Inferior parietal cortex (tissue), 1 donor: ENCODE data around the gene GLT1D1.

ENCODE experiments used
- DNase-seq: peaks from one replicate; pipeline ENCODE4 v3.0.0-alpha.2; 2016; ENCODE audit errors: extremely low spot score

The GLT1D1 gene

GRCh38 chr12:128856035-128856790 is 2.9 kb downstream of the GLT1D1 start:
- DNase-seq: no peak

- no peak for DNase-seq
Measured at GRCh38 chr12:128856791-128857078, 3.5 kb downstream of the GLT1D1 start.

- no peak for DNase-seq
Measured at GRCh38 chr12:128857133-128857763, 4.0 kb downstream of the GLT1D1 start.

GRCh38 chr12:128859311-128859710 is 6.0 kb downstream of the GLT1D1 start:
- no peak for DNase-seq

- DNase-seq: no peak
Measured at GRCh38 chr12:128861226-128862016, 8.1 kb downstream of the GLT1D1 start.

- no peak for DNase-seq
Measured at GRCh38 chr12:128863957-128864356, 10.7 kb downstream of the GLT1D1 start.

GRCh38 chr12:128864516-128865186 is 11.4 kb downstream of the GLT1D1 start:
- peak; percentile 20 for DNase-seq

GRCh38 chr12:128867466-128867865 is 14.2 kb downstream of the GLT1D1 start:
- DNase-seq: no peak

GRCh38 chr12:128871516-128871892 is 18.2 kb downstream of the GLT1D1 start:
- no peak for DNase-seq

- no peak for DNase-seq
Measured at GRCh38 chr12:128872303-128872702, 19.0 kb downstream of the GLT1D1 start.

GRCh38 chr12:128876559-128876958 is 23.3 kb downstream of the GLT1D1 start:
- DNase-seq: no peak

GRCh38 chr12:128879898-128880764 is 26.9 kb downstream of the GLT1D1 start:
- DNase-seq: no peak

- DNase-seq: no peak
Measured at GRCh38 chr12:128891856-128892255, 38.6 kb downstream of the GLT1D1 start.

GRCh38 chr12:128903236-128903635 is 50.0 kb downstream of the GLT1D1 start:
- DNase-seq: no peak

GRCh38 chr12:128905003-128905544 is 51.8 kb downstream of the GLT1D1 start:
- DNase-seq: no peak

- no peak for DNase-seq
Measured at GRCh38 chr12:128906485-128907137, 53.3 kb downstream of the GLT1D1 start.

GRCh38 chr12:128908254-128908653 is 55.0 kb downstream of the GLT1D1 start:
- no peak for DNase-seq

- DNase-seq: no peak
Measured at GRCh38 chr12:128909653-128910052, 56.4 kb downstream of the GLT1D1 start.

- no peak for DNase-seq
Measured at GRCh38 chr12:128910629-128911028, 57.4 kb downstream of the GLT1D1 start.

GRCh38 chr12:128911861-128912260 is 58.6 kb downstream of the GLT1D1 start:
- no peak for DNase-seq
